NOMO-1 (cell line): ENCODE data around the gene RIMS3.

ENCODE experiments used
- DNase-seq, 2 experiments: peaks; one replicate each; lab custom pipeline; 2025; ENCODE audit not compliant: unreplicated experiment in 2 of 2; lab: John Stamatoyannopoulos, UW

Gene RIMS3

GRCh38 chr1:40606978-40607377, 58.5 kb downstream of the RIMS3 start:
- DNase-seq, result no peak

DNA sequence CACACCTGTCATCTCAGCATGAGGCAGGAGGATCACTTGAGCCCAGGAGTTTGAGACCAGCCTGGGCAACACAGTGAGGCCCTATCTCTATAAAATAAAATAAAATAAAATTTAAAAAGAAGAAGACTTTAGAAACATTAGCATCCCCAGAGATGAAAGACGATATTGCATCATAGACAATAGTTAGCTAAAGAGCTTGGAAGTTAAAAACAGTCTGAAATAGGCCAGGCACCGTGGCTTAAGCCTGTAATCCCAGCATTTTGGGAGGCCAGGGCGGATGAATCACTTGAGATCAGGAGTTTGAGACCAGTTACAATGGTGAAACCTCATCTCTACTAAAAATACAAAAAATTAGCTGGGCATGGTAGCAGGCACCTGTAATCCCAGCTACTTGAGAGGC, 59.3 kb downstream of the RIMS3 start:
- no peak for DNase-seq

GRCh38 chr1:40599926-40600325, 65.6 kb downstream of the RIMS3 start:
- DNase-seq, result peak; percentile 13 to 79

GRCh38 chr1:40595623-40596022, 69.9 kb downstream of the RIMS3 start:
- no peak for DNase-seq

- DNase-seq, result peak in 1 of 2 experiments; percentile 9
These were observed 71.3 kb downstream of the RIMS3 start for GRCh38 chr1:40594187-40594531.

DNA sequence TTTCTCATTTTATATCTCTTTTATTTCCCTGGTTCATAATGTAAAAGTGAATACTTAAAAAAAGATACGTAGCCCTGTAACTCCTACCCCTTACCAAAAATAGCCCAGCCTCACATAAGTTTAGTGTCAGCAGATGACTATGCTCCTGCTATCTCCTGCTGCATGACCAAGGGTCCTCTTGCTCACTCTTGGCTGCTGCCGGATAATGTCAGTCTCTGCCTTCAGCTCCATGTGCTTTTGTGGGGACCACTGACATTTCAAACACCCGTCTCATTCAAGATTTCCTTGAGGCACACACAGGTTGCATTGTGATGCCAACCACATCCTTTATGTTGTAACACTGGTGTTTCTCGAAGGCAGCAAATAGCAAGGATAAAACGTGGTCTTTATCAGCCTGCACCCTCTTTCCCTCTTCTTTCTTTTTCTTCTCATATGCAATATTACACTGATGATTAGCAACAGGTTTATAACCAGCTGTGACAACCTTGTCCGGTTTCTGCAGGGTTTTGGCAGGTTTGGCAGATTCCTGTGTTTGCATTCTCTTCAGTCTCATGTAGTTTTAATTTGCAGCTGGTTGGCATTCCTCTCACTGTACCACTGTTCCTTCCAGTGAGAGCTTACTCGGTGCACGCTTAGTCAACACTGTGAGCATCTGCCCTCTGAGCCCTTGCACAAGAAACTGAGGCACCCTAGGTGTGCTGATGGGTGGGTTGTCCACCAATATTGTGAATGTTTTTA, 71.9 kb downstream of the RIMS3 start:
- peak; percentile 22 to 26 for DNase-seq

DNA sequence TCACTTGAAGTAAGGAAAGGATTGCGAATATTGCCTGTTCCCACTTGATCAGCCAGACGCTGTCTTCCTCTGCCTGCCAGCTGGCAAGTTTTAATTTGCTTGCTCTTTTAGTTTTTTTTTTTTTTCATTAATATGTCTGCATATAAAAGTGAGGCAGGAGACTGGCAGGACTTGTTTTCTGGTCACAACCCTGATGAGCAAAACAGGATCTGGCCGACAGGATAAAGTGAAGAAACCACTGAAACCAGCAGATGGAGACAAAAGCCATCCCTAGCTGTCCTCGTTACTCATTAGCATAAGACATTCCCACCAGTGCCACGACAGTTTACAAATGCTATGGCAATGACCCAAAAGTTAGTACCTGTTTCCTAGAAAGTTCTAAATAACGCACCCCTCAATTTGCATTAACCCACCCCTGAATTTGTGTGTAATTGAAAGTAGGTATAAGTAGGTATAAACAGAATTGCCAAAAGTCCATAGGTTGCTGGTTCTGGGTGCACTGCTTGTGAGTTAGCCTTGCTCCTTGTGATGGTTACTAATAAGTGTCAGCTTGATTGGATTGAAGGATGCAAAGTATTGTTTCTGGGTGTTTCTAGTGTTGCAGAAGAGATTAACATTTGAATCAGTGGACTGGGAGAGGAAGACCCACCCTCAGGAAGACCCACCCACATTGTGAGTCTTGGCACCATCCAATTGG, 73.2 kb downstream of the RIMS3 start:
- peak; percentile 12 to 68 for DNase-seq

- no peak for DNase-seq
These were observed 76.9 kb downstream of the RIMS3 start for GRCh38 chr1:40588586-40588985.

DNA sequence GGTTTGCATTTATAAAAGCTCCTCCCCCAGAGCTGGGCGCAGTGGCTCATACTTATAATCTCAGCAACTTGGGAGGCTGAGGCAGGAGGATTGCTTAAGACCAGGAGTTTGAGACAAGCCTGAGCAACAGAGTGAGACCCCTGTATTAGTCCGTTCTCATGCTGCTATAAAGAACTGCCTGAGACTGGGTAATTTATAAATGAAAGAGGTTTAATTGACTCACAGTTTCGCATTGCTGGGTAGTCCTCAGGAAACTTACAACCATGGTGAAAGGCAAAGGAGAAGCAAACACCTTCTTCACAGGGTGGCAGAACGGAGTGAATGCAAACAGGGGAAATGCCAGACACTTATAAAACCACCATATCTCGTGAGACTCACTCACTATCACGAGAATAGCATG, 81.5 kb downstream of the RIMS3 start:
- no peak for DNase-seq

DNA sequence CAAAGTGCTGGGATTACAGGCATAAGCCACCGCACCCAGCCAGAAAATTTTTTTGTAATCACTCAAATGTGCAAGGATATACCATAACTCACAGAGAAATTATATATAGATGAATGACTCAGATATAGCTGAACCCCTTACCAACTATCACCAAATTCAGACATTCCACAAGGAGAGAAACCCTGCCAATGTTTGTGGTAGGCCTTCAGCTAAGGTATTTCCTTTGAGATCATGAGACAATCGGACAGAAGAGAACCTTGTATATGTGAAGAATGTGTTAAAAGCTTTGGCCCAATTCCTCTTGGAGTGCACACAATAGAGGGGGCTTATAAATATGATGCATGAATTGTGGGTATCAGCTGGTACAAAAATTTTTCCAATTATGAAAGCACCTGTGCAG, 83.4 kb downstream of the RIMS3 start:
- DNase-seq, result no peak

GRCh38 chr1:40575336-40575735, 90.1 kb downstream of the RIMS3 start:
- no peak for DNase-seq

DNA sequence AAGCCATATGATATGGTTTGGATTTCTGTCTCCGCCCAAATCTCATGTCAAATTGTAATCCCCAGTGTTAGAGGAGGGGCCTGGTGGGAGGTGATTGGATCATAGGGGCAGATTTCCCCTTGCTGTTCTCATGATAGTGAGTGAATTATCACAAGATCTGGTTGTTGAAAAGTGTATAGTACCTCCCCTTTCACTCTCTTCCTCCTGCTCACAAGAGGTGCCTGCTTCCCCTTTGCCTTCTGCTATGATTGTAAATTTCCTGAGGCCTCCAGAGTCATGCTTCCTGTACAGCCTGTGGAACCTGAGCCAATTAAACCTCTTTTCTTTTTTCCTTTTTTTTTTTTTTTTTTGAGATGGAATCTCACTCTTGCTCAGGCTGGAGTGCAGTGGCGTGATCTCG, 90.7 kb downstream of the RIMS3 start:
- DNase-seq, result peak; percentile 30 to 42
